ENCODE measurements around the gene TSNAXIP1.

Gene TSNAXIP1, protein sequence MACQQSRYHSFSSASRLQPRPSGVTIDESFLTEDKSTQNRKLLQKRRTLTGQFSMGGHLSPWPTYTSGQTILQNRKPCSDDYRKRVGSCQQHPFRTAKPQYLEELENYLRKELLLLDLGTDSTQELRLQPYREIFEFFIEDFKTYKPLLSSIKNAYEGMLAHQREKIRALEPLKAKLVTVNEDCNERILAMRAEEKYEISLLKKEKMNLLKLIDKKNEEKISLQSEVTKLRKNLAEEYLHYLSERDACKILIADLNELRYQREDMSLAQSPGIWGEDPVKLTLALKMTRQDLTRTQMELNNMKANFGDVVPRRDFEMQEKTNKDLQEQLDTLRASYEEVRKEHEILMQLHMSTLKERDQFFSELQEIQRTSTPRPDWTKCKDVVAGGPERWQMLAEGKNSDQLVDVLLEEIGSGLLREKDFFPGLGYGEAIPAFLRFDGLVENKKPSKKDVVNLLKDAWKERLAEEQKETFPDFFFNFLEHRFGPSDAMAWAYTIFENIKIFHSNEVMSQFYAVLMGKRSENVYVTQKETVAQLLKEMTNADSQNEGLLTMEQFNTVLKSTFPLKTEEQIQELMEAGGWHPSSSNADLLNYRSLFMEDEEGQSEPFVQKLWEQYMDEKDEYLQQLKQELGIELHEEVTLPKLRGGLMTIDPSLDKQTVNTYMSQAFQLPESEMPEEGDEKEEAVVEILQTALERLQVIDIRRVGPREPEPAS

DNA sequence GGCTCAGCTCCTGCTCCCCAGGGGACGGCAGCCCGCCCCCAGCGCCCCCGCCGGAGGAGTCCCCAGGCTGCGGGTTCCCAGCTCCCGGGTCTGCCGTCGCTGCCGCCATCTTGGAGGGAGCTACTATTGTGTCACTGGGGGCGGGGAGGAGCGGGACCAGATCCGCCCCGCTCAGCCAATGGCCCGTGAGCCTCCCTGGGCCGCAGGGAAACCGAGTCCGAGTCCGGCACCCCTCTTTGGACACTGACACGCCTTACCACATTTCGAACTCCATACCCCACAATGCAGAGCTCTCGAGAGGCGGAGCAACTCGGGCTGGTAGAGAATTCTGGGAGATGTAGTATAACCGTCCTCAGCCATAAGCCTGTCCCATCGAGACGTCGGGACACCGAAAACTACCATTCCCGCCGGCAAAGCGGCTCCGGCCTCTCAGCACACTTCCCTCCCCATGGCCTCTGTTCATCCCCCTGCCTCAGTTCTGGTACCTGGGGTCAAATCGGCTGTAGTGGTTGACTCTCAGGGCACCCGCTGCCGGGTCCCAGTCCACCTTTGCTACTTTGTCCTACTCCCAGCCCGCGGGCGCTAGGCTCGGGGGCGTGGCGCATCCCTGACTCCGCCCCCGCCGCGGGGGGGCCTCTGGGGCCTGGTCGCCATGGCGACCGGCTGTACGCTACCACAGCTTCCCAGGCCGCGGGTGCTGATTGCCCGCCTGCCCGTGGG, at the start of gene TSNAXIP1, which contains the start of gene RANBP10:
Gene TSNAXIP1, plus strand, starts transcription at position 462 of the 720 bp plus-strand sequence. CDS start 261 bp downstream, outside the sequence.
Gene RANBP10, minus strand, starts transcription at position 133 of the 720 bp plus-strand sequence. Its CDS starts 24 bp downstream, at position 109.
- DNase-seq: peak; percentile 95 to 96

DNA sequence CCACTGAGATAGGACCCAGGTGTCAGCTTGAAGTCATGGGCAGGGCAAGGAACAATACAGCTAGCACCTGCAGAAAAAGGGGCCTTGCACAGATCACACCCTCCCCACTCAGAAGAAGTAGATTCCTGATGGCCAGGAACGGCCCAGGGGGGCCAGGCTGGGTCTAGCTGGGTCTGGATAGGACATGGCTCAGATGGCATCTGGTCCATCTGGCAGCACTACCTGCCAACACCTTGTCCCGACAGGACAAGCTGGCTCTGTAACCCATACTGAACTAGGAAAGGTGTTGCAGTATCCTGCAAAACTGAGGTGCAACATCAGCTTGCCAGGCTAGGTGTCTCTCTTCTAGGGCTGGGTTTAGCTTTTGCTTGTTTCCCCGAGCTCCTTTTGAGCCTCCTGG, 48.7 kb upstream of the TSNAXIP1 start:
- no peak for DNase-seq

DNA sequence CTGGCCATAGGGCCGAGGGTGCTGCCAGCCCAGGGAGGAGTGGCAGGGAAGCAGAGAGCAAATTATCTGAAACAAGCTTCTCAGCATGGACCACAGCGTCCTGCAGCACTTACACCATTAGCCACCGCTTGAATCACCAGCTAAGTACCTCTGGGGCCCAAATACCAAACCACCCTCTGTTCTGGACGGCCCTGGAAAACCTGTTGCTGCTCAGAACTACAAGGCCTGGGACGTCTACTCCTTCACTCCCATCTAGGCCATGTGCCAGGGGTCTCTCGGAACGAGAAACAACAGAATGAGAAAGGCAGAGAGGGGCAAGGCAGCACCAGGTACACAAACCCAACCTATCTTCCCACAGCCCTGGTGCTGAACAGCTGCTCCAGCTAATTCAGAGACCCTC, 47.7 kb upstream of the TSNAXIP1 start:
- DNase-seq: no peak

DNA sequence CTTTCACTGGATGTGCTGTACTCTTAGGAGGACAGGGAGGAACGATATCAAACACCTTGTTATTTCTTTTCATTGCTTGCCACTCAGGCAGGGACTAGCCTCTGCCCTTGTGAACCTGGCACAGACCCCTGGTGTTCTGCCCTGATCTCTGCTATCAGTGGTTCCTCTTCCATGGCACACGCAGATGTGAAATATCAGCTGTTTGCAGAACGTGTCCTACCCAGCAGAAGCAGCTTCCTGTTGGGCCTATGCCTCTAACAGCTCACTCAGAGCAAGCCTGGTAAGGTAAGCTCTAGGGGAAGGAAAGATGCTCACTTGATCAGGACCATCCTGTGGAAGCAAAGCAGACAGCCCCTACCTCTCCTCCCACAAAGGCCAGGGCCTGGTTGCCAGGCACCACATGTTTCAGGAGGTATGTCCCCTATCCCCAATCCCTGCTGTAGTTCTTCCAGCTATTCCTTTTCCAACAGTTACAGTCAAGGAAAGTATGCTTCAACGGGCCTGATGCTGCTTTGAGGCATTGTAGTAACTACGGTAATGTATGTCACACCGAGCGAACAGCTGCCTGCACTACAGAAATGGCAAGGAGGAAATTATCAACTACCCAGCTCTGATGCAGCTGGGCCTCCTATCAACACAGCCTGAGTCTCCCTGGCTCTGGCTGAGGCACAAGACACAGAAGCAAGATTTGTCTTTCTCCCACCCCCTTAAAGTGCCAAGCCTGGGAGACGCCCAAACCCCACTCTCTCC, 46.3 kb upstream of the TSNAXIP1 start:
- no peak for DNase-seq

DNA sequence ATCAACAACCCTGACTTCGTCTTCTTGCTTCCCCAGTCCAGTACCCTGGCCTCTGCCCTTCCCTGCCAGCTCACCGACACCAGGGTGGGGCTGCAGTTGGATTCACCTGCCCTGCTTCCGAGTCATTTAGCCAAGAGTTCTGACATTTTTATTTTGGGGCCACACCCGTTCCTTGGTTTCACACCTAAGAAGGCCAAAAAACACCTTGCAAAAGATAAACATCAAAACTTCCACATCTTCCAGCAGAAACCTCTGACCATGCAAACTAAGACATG, 45.8 kb upstream of the TSNAXIP1 start:
- no peak for DNase-seq

DNA sequence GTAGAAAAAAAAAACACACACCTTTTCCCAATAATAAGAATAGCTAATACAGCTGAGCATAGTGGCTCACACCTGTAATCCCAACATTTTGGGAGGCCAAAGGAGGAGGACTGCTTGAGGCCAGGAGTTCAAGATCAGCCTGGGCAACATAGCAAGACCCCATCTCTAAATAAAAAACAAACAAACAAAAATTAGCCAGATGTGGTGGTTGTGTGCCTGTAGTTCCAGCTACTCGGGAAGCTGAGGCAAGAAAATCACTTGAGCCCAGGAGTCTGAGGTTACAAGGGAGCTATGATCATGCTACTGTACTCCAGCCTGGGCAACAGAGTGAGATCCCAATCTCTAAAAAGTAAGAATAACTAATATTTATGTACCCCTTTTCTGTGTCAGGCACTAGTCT, 44.8 kb upstream of the TSNAXIP1 start:
- DNase-seq: no peak

DNA sequence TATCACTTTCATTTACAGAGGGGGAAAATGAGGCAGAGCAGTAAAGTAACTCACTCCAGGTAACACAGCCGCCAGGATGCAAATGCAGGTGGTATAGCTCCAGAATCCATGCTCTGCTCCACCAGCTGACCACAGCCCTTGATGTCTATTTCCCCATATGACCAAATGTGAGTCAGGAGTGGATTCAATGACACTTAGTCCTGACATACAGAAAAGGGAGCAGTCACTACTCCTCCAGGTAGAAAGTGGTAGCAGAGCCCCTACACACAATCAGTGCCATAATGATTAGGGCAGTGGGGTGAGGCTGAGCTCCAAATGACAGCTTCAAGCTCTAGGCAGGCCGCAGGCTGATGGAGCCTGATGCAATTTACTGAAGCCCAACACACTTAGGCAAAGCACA, 44.3 kb upstream of the TSNAXIP1 start:
- DNase-seq: no peak

DNA sequence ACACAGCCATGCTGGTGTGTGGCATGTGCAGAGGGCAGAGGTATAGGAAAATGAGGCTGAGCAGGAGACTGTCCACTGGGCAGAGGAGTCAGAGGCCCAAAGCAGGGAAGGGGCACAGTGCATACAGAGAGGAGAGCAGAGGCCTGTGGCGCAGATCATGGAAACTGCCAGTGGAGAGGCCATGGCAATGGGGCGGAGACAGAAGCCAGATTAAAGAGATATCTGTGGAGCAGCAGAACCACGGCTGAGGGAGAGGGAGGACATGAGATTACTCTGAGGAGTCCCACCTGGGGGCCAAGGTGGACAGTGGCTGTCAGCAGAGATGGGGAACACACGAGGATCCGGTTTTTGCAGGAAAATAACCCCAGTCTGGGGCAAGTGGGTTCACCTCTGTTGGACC, 43.6 kb upstream of the TSNAXIP1 start:
- no peak for DNase-seq

DNA sequence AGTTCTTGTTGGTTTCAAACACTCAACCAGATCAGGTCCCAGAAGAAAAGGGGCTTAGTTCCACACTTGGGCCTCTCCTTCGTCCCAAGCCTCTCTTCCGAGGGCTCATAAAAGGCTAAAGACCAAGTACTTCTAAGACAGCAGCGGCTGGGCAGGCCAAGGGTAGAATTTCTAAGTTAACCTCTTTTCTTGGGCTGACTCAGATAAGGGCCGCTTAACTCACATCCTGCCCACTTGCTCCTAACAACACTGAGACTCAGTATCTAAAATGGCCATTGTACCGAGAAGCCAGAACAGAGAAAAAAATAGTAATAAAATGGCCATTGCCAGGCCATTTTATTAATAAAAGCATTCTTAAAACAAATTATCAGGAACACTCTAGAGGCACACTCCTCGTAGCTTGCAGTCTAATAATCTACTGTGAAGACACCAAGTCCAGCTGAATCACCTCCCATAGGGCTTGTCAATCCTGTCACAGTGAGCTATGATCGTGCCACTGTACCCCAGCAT, 42.5 kb upstream of the TSNAXIP1 start:
- no peak for DNase-seq

DNA sequence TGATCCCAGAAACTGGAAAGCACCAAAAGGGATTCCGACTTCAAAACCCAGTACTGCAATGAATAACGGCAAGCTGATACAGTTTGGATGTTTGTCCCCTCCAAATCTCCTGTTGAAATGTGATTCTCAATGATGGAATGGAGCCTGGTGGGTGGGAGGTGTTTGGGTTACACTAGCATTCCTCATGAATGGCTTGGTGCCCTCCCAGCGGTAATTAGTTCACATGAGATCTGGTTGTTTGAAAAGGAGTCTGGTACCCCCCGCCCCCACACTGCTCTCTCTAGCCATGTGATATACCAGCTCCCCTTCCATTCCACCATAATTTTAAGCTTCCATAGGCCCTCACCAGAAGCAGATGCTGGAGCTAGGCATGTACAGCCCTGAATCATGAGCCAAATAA, 40.4 kb upstream of the TSNAXIP1 start:
- no peak for DNase-seq

DNA sequence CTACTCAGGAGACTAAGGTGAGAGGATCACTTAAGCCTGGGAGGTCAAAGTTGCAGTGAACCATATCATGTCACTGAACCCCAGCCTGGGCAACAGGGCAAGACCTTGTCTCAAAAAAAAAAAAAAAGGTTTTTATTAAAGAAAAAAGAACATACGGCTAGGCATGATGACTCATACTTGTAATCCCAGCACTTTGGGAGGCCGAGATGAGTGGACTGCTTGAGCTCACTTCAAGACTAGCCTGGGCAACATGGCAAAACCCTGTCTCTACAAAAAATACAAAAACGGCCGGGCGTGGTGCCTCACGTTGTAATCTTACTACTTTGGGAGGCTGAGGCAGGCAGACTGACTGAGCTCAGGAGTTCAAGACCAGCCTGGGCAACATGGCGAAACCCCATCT, 38.7 kb upstream of the TSNAXIP1 start:
- DNase-seq: no peak

DNA sequence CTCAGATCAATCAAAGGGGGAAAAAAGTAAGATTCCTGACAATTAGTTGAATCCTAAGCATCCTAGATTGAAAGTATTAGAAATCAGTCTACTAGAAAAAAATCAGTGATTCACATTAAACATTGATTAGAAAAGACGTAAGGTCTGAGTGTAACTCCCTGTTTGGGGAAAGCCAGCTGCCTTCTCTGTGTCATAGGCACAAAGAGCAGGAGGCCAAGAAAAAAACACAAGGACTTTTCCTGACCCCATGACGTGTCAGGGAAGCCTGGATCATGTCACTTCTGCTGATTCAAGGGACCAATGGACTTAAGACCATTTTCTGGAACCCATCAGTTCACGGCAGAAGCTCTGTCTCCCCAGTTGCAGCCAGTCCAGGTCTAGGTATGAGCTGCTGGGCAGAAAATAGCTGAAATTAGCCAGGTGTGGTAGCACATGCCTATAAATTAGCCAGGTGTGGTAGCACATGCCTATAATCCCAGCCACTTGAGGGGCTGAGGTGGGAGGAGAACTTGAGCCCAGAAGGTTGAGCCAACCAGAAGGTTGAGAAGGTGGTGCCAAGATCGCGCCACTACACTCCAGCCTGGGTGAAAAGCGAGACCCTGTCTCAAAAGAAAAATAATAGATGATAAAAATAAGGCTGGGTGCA, 36.2 kb upstream of the TSNAXIP1 start:
- no peak for DNase-seq

DNA sequence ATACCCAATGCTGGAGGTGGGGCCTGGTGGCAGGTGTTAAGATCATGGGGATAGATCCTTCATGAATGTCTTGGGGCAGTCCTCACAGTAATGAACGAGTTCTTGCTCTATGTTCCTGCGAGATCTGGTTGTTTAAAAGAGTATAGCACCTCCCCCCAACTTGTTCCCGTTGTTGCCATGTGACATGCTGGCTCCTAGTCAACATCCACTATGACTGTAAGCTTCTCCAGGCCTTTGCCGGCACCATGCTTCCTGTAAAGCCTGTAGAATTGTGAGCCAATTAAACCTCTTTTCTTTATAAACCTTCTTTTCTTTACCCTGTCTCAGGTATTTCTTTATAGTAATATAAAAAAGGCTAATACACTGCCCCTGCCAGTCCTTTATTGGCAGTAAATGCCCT, 33.6 kb upstream of the TSNAXIP1 start:
- DNase-seq: no peak

DNA sequence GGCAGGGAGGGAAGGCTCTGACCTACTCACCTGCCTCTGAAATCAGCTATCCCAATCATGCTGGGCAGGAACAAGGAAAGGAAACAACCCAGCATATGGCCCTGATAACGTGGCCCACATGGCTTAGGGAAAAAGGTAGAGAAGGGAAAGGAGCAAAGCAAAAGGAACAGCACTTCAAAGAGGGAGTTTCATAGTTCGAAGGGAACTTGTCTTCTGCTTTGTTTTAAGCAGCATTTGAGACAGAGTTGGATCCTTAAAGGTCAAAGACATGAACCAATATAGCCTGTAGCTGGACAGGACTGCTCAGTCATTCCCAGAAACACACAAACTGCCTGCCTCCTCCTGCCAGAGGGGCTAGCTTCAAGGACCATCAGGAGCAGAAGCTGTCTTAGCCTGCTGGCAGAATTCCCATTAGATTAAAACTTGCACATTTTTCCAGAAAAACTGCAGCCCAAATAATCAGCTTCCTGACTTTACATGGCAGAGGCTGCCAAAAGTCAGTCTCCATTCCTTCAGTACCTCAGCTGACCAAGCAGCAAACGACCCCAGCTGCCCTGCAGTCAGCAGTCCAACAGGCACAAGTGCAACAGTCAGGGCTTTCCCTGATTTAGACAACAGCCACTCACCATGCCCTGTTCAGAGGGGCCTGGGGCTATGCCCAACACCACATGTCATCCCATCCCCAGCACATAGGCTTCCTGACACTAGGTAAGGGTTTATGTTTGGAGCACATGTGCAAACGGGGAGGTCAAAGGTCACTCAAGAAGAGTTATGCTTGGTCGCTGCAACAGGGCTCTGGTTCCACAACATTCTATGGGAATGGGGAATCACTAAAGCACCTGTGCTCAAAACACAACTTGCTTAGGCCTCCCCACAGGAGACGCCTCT, 32.9 kb upstream of the TSNAXIP1 start:
- DNase-seq: no peak

DNA sequence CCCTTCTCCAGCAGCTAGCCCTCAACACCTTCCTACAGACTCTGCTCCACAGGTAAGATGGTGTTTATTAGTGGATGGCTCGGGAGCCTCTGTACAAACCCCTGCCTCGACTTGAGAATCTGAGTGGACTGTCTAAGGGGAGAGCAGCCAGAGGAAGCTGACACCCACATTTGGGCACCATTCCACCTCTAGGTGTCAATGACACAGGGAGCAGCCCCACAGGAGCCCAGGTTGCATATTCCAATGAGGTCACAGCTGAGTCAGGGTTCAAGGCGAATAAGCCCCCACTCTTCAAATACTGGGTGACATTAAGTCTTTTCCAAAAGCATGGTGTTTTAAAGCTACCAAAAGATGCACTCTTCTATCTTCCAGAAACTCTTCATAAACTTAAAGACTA, 32.2 kb upstream of the TSNAXIP1 start:
- DNase-seq: no peak

DNA sequence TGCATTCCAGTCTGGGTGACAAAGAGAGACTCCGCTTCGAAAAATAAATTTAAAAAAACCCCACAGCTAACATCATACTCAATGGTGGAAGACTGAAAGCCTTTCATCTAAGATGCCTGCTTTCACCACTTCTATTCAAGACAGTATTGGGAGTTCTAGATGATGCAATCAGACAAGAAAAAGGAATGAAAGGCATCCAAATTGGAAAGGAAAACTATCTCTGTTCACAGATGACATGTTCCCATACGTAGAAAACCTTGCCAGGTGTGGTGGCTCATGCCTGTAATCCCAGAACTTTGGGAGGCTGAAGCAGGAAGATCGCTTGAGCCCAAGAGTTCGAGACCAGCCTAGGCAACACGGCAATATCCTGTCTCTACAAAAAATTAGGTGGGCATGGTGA, 31.4 kb upstream of the TSNAXIP1 start:
- DNase-seq: no peak

DNA sequence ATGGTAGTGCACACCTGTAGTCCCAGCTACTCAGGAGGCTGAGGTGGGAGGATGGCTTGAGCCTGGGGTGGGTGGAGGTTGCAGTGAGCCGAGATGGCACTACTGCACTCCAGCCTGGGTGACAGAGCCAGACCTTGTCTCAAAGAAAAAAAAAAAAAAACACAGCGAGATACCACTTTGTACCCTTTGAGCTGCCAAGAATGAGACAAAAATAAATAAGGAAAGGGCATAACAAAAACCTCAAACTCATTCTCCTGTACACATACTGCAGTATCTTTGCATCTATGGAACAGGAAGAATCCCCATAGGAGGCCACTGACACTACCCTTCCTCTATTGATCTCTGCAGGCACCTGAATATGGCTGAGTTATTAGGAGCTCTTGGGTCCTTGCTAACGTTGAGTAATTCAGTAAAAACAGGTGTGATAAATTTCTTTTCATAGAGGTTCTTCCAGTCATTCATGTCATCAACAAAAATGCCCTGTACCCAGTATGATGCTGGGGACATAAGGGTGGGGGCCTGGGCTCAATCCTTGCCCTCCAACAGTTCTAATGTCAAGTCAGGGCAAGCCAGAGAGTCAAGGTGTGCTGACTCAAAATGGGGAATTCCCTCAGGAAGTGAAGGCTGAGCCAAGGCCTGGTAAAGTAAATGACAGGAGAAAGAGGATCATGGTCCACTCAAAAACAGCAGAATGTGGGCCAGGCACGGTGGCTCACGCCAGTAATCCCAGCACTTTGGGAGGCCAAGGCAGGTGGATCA, 27.3 kb upstream of the TSNAXIP1 start:
- DNase-seq: no peak

DNA sequence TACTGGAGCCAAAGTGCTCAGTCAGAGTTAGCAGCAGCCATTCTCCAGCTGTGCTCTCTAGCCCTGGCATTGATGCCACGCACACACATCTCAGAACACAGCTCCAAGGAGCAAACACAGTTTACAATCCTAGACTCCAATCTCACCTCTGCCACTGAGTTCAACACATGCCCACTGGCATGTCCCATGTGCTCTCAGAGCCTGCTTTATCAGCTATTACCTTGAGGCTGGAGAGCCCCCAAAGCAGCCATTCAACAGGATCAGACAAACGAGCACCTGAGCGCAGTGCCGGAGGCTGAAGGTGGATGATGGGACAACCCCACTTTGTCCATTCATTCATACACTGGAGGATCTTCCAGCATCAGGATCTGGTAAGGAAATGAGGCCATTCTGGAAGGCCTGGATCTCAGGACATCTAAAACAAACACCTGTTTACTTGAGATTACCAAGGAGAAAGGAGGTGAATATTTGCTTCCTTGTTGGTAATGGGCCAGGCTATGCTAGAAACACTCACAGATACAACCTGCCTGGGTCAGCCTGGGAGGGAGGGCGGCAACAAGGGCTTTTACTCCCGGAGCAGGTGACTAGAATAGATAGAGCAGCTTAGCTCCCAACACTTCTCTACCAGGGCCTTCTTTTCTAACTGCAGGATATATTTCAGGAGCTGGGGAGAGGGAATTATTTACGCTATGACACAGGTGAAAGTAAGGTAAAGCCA, 25.7 kb upstream of the TSNAXIP1 start:
- DNase-seq: no peak

DNA sequence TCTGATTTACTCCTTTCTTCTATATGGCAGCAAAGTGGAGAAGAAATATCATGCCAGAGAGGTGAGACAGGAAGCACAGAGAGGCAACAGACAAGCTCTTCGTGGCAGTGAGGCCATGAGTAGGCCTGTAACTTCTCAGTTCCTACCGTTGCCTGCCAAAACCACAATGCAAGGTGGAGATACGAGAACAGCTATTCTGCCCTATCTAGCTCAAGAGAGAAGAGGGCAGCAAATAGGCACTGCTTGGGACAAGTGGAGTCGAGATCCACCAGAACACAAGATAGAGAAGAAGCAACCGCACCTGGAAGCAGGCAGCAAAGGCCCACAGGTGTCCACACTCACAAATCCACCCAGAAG, 25.1 kb upstream of the TSNAXIP1 start:
- no peak for DNase-seq
